ENCODE data around the gene AMIGO3.

AMIGO3 gene

GRCh38 chr3:49723628-49724551 is 4.4 kb upstream of the AMIGO3 start, which contains the start of gene GMPPB:
Gene GMPPB, minus strand, starts transcription at chr3:49723951. Its CDS starts 225 bp downstream, at chr3:49723726.
- DNase-seq = peak; percentile 99

- peak; percentile 32 to 53 (median 34) for DNase-seq
Measured at GRCh38 chr3:49723296-49723627, 3.8 kb upstream of the AMIGO3 start.

- no peak for DNase-seq
Measured at GRCh38 chr3:49722896-49723295, 3.4 kb upstream of the AMIGO3 start.

- no peak for DNase-seq
Measured at GRCh38 chr3:49721896-49722781, 2.7 kb upstream of the AMIGO3 start.

DNA sequence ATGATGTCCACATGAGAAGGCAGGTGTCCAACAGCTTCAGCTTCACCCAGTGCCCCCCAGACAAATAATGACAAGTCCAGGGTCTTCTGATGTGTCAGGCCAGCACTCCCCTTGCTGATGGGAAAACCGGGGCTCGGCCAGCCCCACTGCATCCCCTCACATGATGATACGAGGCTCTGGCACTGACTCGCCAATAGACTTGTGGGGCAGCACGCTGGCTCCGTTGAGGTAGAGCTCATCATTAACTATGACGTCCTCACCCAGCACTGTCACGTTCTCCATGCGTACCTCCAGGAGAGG is 2.1 kb upstream of the AMIGO3 start:
- no peak for DNase-seq

DNA sequence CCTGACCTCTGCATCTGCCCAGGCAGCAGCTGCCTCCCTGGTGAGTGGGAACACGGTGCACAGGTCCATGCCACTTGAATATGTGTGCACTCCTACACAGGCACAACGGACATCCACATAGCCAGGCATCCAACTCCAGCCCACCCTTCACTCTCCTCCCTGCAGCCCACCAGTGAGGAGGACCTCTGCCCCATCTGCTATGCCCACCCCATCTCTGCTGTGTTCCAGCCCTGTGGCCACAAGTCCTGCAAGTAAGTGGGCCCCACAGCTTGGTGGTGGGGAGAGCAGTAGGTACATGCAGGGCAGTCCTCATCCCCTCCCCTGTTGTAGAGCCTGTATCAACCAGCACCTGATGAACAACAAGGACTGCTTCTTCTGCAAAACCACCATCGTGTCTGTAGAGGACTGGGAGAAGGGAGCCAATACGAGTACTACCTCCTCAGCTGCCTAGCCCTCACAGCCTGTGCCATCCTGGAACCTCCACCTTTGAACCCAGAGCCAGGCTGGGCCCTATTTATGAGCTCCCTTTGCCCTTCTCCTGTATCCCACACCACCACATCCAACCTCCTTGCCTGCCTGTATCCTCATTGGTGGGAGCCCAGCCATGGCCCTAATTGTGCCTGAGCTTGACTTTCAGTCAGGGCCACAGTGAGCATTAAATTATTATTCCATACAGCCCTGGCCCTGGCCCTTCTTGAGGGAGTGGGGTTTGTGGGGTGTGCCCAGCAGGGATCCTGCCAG is 1.5 kb upstream of the AMIGO3 start:
- no peak for DNase-seq

GRCh38 chr3:49718858-49719213 is 648 bp downstream of the AMIGO3 start:
- peak in 1 of 3 donors; percentile 7 for DNase-seq

DNA sequence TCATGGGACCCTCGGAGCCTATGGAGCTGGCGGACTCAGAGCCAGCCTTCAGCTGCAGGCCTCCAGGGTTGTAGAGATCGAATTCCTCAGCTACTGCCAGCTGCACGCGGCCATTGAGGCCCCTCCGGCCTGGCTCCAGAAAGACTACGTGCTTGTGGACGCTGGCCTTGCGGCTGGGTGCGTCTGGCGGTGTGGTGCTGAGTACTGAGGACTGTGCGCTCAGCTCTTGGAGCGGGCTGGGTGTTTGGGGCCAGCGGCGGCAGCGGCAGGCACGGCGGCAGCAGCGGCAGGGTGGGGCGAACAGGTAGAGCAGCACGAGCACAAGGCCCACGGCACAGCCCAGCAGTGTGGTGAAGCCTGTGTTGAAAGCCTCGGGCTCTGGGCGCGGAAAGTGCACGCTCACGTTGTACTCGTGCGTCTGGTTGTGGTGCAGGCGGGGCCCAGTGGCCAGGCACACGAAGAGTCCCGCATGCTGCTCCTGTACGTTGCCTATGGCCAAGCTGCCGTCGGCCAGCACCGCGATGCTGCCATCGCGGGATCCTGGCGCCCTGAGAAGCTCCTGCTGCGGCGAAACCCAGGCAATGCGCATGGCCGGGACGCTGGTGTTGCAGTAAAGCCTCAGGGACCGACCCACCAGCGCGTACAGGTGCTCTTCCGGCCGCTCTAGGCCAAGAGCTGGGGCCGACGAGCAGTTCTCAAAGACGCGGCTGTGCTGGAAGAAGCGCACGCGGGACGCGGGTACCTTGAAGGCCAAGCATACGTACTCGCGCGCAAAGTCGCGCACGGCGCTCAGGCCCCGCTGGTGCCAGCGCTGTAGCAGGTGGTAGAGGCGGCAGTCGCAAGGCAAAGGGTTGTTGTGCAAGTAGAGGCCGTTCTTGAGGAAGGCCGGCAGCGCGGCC is 1.3 kb downstream of the AMIGO3 start:
- DNase-seq = no peak

- peak in 1 of 3 donors; percentile 12 for DNase-seq
Measured at GRCh38 chr3:49717211-49717958, 2.1 kb downstream of the AMIGO3 start.

DNA sequence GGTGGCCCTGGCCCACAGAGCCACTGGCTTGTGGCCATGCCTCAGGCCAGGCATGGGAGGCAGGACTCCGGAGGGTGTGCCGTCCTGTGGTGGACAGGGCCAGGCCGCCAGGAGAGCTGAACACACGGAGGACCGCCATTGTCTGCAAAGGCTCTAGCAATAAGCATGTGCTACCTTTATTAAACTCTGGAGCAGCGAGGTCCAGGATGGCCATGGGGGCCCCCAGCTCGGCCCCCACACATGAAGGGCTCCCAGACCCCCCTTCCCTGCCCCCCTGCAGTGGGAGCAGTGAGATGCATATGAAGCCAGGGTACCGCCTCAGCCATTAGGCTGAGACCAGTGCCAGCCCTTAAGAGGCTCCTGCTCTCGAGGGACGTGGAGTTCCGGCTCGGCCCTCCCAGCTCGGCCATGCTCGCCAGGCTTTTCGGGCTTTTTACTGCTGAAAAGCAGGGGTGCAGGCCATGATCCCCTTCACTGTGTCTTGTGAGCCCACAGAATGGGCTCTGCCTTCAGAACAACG is 2.7 kb downstream of the AMIGO3 start:
- DNase-seq = no peak

- DNase-seq = no peak
Measured at GRCh38 chr3:49716169-49716568, 3.3 kb downstream of the AMIGO3 start.

DNA sequence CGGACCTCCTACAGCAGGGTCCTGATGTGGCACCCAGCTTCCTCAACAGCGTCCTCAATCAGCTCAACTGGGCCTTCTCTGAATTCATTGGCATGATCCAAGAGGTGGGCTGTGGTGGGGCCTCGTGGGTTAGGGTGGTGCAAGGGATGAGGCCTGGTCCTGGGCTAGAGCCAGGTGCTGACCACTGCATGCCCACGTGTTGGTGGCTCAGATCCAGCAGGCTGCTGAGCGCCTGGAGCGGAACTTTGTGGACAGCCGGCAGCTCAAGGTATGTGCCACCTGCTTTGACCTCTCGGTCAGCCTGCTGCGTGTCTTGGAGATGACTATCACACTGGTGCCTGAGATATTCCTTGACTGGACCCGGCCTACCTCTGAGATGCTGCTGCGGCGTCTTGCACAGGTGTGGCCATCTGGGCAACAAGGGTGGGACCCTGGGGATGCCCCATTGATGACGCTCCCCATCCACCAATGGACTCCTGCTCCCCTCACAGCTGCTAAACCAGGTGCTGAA is 3.8 kb downstream of the AMIGO3 start:
- DNase-seq = no peak

DNA sequence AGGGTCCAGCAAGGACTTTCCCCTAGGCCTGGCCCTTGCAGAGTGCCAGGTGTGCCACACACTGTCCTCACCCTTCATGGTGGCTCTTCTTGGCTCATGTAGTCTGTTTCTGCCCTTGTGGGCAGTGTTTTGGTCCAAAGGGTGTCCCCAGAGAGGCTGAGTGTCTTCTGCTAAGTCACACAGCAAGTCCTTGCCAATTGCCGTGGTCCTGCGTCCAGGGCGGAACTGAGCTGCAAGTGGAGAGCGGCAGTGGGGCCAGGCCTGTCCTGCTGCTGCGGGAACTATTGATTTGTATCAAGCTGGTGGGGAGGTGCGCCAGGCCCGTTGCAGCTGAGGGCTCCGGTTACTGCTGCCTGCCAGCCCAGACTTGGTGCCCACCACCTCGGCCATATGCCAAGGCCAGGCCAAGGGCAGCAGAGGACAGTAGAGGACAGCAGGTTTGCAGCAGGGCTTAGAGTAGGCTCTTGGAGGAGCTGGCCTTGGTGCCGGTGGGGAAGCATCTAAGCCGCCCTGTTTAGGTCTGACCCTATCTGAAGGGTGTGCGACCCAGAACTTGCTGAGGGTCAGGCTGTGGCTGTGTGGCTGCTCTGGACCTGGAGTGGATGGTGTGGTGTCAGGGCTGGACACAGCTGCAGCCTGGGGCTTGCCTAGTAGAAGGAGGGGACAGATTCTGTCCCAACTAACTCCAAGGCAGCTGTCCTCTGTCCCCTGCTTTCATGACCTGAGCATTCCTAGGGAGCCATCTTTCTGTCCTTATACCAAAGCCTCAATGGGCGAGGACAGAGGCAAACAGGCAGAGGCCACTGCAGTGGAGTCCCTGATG is 4.5 kb downstream of the AMIGO3 start:
- DNase-seq = no peak

DNA sequence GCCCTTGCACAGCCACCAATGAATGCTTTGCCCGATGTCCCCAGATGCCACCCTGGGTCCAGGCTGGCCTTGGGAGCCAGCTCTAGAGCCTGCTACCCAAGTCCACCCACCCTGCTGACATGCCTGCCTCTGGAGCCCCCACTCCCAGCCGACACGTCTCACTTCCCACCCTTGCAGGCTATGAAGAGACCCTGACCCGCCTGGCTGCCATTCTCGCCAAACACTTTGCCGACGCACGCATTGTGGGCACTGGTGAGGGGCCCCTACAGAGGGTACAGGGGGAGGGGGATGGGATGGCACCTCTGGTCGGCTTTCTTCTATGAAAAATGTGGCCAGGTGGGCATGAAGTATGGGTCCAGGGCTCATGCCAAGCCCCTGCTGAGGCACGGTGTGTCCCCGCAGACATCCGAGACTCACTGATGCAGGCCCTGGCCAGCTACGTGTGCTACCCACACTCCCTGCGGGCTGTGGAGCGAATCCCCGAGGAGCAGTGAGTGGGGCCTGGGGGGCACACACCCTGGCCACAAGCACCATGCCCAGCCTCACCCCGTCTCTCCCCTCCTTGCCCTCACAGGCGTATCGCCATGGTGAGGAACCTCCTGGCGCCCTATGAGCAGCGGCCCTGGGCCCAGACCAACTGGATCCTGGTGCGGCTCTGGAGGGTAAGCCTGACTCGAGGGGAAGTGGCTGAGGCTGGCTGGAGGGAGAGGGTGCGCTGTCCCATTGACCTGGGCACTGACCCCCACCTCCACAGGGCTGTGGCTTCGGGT is 6.0 kb downstream of the AMIGO3 start:
- DNase-seq = no peak

DNA sequence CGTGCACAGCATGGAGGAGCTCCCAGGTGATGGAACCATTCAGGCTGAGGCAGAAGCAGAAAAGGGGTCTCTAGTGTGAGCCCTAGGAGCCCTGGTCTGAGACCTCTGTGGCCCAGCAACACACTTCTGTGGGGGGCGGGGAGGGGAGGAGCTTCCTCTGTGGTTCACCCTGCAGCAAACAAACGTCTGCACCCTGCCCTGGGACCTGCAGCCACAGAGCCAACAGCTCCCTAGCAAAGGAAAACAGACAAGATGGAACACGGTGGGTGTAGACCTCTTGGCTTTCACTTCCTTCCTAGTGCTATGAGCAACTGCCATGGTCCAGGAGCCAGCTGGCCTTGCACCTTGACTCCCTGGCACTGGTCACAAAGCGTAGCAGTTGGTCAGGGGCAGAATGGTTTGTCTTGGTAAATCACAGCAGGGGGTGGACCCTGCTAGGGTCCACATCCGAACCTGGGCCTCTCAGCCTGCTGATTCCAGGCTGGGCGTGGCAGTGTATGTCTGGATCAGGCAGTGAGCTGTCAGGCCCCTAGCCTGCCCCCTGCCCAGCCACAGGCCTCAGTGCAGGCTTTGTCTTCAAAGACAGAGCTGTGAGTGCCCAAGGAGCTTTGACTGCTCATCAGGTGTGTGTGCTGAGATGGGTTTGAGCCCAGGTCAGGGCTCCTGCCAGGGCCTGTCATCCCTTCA is 6.7 kb downstream of the AMIGO3 start:
- no peak for DNase-seq

GRCh38 chr3:49712166-49712565 is 7.3 kb downstream of the AMIGO3 start:
- DNase-seq = no peak

GRCh38 chr3:49711489-49711888 is 8.0 kb downstream of the AMIGO3 start:
- DNase-seq = no peak

- no peak for DNase-seq
Measured at GRCh38 chr3:49709852-49710251, 9.6 kb downstream of the AMIGO3 start.

GRCh38 chr3:49707113-49707480 is 12.4 kb downstream of the AMIGO3 start:
- DNase-seq = no peak
